IPS-11a (cell line): ENCODE results near the gene NDRG4.

Source experiments
- H3K4me3 ChIP-seq: one replicate; pipeline ENCODE4 v1.5.1; 2013; ENCODE audit warnings: low read depth, low read length, control low read depth

NDRG4 gene, protein sequence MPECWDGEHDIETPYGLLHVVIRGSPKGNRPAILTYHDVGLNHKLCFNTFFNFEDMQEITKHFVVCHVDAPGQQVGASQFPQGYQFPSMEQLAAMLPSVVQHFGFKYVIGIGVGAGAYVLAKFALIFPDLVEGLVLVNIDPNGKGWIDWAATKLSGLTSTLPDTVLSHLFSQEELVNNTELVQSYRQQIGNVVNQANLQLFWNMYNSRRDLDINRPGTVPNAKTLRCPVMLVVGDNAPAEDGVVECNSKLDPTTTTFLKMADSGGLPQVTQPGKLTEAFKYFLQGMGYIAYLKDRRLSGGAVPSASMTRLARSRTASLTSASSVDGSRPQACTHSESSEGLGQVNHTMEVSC

GRCh38 chr16:58499615-58500351 is at the start of gene NDRG4:
Gene NDRG4 (plus strand): TSS chr16:58500143. CDS start chr16:58500249, 106 bp downstream.
- H3K4me3 ChIP-seq, result peak within 1 kb of the TSS; percentile 62

- H3K4me3 ChIP-seq, result no peak overlapping the region
These were observed 49.4 kb upstream of the NDRG4 start for GRCh38 chr16:58450590-58450989.

DNA sequence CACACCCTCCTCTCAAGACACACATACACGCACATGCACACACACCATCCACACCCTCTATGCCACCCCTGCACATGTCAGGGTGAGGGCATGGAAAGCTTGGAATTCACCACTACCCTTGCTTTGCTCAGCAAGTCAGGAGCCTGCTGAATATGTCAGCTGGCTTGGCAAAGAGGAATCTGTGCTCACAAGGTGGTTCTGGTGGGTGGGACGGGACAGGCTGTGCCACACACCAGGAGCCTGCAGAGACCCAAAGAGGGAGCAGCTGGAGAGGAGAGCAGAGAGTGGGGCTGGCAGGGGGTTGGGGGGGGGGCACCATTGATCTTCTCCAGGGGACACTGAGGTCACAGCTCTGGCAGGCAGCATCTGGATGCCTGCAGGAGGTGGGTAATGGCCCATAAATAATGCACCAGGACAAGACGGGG is 48.7 kb upstream of the NDRG4 start:
- no peak overlapping the region for H3K4me3 ChIP-seq

DNA sequence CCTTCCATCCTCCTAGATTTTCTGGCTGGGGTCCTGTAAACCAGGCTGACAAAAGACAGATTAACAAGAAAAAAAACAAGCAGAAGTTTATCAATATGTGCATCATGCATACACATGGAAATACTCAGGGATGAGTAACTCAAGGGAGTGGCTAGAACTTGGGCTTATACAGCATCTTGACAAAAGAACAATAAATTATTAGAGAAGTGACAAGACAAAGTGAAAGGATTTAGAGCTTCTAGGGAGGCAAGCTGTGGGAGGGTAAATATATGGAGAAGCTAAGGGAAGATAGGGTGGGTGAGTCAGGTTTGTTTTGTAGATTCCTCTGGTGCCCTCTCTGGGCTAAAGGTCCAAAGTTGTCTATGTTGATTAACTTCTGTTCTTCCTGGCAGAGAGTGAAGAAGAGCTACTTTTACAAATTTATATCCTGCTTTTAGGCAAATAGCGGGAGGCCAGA is 48.0 kb upstream of the NDRG4 start:
- H3K4me3 ChIP-seq, result no peak overlapping the region

DNA sequence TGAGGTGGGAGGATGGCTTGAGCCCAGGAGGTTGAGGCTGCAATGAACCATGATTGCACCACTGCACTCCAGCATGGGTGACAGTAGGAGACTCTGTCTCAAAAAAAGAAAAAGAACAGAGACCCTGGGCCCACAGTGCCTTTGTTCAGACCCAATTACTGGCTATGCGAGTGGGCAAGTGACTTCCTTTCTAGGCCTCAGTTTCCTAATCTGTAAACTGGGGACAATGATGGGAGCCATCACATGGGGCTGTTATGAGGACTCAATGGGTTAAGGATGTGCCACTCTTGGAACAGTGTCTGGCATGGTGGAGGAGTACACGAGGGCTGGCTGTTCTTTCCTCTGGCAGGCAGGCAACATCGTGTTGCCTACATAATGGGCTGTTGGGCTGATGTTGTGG is 47.3 kb upstream of the NDRG4 start:
- H3K4me3 ChIP-seq, result no peak overlapping the region

DNA sequence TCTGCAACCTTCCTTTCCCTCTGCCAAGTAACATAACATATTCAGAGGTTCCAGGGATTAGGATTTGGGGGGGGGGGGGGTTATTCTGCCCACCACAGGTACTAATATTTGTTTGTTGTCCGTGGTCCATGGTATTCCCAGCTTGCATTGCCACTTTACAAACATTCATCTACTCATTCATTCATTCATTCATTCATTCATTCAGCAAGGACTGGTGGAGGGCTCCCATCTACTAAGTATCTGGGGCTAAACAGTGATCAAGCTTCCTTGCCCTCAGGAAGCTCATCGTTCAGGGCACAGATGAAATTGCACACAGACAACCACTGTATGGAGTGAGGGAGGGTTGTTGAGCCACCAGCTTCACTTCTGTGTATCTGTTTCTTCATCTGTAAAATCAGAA is 45.8 kb upstream of the NDRG4 start:
- H3K4me3 ChIP-seq, result no peak overlapping the region

DNA sequence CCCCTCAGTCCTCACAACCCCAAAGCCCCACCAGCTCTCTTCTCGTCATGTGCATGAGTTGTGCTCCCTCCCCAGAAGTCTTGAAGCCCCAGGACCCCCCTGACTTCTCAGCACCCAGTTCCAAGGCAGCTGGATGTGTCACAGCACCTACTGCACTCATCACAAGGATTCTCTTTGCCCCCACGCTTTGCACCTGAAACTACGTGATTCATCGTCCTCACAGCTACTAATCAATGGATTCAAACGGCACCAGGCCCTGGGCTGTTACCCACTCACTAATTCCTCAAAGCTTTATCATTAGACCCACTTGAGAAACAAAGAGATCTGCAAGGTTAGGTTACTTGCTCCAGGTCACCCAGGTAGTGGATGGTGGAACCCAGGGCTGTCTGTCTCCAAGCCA is 45.1 kb upstream of the NDRG4 start:
- H3K4me3 ChIP-seq, result no peak overlapping the region

DNA sequence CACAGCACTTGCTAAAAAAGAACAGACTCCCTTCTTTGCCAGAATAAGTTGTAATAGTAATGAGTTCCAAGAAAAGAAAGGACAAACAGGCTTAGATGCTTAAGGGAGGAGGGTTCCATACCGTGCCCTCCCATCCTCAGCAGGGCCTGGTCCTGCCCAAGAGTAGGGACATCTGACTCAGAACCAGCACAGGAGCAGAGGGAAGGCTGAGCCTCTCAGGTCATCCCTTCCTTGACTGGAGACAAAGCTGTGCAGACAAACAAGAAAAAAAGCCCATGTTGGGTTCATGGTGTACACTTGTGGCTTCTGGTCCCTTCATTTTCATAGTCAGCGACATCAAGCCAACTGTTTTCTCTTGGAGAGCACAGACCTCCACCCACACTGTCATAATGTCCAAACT is 44.2 kb upstream of the NDRG4 start:
- H3K4me3 ChIP-seq, result no peak overlapping the region

GRCh38 chr16:58456193-58456592 is 43.8 kb upstream of the NDRG4 start:
- H3K4me3 ChIP-seq, result no peak overlapping the region

- no peak overlapping the region for H3K4me3 ChIP-seq
These were observed 41.2 kb upstream of the NDRG4 start for GRCh38 chr16:58458606-58459343.

DNA sequence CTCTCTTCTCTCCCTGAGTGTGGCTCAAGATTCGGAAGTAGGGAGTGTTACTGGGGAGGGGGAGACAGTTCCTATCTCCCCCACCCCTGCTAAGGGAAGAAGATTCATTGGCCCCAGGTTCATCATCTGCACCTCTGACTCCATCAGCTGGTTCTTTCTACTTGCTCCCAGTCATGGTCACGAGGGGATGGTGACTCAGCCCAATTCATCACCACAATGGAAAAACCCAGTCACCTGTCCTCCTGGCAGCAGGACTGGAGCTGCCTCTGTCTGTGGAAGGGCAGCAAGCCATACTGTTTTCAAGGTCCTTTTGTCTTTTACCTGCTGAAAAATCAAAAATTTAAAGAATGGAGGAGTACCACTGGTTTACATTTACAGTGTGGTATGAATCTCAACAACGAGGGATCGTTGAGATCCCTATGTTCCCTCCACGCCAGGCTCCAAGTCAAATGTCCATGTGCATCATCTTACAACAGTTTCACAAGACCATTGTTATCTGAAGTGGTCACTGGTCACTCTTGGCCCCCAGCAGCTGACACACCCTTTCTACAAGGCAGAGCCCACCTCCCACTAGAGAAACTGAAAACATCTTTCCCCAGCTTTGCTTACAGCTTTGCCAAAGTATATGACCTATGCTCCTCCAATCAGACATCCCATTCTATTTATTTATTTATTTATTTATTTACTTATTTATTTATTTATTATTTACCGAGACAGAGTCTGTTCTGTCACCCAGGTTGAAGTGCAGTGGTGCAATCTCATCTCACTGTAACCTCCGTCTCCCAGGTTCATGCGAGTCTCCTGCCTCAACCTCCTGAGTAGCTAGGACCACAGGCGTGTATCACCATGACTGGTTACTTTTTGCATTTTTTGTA is 40.4 kb upstream of the NDRG4 start:
- H3K4me3 ChIP-seq, result no peak overlapping the region

DNA sequence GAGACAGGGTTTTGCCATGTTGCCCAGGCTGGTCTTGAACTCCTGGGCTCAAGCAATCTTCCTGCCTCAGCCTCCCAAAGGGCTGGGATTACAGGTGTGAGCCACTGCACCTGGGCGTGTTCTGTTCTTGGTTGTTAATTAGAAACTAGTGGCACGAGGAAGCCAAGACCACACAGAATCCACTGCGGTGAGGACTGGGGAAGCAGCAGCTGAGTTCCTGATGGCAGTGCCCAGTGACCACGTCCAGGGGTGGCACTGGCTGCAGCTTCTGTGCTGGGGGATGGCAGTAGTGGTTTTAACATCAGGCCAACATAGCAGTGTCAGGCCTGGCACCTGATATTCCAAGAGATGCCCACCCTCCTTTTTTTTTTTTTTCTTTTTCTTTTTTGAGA is 39.7 kb upstream of the NDRG4 start:
- H3K4me3 ChIP-seq, result no peak overlapping the region

DNA sequence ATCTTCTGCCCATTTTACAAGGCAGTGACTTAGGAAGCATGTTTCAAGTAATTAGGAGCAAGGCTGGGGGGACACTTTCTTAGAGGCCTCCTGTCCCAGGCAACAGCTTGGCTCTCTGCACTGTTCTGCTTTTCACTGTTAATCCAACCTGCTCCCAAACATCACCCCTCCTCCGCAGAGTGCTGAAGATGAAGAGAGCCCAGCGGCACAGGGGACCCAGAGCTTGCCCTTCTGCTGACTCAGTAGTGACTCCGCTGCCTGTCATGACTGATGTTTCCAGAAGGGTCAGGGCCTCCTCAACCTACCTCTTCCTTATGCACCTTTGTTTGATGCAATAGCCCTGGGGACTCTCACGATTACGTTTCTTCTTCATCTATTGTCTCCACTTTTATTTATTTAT is 38.9 kb upstream of the NDRG4 start:
- H3K4me3 ChIP-seq, result no peak overlapping the region

DNA sequence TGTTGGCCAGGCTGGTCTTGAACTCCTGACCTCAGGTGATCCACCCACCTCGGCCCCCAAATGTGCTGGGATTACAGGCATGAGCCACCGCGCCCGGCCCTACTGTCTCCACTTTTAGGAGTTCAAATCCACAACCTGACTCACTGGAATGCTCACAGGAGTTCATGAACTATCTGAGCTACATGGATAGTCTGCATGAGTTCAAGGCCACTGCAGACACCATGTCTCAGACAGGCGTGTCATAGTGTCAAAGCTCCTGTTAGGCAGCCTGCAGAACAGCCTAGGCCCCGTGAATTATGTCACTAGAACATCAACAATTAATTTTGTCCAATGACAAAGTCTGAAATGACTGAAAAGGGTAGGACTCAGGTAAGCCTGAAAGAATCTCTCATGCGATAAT is 38.3 kb upstream of the NDRG4 start:
- no peak overlapping the region for H3K4me3 ChIP-seq

DNA sequence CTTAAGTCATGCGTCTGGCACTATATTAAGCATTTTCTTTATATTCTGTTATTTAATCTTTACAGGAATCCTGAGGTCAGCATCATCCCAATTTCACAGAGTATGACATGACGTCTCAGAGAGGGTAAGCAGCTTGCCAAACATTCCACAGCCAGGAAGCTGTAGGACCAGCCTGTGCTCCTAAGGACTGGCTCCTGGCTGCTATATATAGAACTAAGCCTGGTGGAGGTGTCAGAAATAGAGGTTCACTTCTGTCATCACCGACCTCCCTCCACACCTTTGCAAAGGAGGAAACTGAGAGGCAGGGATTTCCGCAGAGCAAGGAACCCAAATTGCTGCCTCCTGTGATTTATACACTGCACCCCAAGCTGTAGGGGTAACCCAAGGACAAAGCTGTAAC is 37.9 kb upstream of the NDRG4 start:
- no peak overlapping the region for H3K4me3 ChIP-seq

GRCh38 chr16:58462499-58462996 is 37.4 kb upstream of the NDRG4 start:
- H3K4me3 ChIP-seq, result no peak overlapping the region

GRCh38 chr16:58462997-58463941 is 36.7 kb upstream of the NDRG4 start:
- peak overlapping the region; percentile 54 for H3K4me3 ChIP-seq

DNA sequence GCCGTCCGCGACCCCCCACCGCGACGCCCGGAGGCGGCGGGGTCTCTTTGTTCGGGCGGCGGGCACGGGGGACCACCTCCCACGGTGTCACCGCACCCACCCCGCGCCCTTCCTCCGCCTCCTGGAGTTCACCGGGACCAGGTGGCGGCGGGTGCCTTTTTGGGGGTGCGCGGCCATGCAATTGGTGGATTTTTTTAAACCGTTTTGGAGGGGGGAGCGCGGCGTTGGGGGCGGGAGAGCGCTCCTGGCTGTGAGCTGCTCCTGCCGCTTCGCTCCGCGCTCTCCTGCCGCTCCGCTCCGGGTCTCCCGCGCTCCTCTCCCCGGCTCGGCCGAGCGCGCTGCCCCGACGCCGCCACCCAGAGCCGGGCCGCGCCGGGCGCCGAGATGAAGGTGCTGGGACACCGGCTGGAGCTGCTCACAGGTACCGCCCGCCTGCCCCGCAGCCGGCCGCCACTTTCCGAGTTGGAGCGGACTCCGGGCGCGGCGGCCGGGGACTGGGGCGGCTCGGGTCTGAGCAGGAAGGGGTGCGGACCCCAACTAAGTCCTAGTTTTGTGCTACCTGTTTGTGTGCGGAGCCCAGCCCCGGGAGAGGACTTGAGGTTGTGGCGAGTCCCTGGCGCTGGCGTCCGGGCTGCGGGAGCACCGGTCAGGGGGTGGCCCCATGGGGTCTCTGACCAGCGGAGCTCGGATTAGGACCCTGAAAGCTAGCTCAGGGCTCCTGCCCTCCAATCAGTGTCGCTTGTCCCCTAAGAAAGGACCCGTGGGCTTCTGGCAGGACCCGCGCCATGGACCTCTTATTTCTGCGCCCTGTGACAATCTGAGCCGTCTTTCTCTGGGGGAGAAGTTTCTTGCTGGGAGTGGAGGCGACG is 35.7 kb upstream of the NDRG4 start:
- H3K4me3 ChIP-seq, result peak overlapping the region; percentile 54
